CD4-positive, alpha-beta T cell treated with Interleukin-6 at 100 ng/mL for 8 hours (primary cell): ENCODE measurements around the gene B3GNT4.
"Not testable (repeated sequence)": the region's sequence is repeated elsewhere in the genome, so short reads cannot be mapped to it uniquely, and the experiment has no call there.

Source experiments
- DNase-seq: peaks from one replicate; pipeline ENCODE4 v3.0.0-alpha.2; 2020; ENCODE audit warnings: mixed read lengths, low spot score

The B3GNT4 gene

DNA sequence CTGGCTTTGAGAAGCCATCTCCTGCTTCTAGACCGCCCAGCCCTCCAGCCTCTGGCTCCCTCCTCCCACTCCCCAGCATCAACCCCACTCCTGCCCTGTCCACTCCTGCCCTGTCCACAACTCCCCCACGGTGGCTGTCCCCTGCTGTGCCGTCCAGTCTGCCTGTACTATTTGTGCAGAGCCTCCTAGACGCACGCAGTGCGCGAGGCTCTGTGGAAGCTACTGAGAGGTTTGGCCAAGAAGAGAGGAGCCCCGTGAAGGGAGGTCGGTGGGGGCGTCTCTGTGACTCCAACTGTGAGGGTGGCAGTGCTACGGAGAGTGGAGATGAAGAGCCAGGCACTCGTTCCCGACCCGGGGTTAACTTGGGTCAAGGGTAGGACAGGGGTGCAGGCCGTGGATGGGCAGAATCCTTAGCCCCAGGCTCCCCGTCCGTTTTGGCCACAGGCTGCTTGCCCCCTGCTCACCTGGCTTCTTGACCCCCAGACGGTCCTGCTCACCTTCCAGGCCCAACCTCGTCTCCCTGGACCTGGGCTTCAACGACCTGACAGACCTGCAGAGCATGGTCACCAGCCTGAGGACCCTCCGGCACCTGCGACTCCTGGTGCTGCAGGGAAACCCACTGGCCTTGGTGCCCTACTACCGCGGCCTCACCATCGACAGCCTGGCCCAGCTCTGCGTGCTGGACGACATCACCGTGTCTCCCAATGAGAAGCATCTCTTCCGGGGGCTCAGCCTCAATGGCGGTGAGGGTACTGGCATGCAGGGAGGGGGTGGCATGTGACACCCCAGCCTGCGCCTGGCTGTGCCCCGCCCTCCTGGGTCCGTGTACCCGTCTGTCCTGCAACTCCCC lies 13.7 kb upstream of the B3GNT4 start:
- no peak for DNase-seq

DNA sequence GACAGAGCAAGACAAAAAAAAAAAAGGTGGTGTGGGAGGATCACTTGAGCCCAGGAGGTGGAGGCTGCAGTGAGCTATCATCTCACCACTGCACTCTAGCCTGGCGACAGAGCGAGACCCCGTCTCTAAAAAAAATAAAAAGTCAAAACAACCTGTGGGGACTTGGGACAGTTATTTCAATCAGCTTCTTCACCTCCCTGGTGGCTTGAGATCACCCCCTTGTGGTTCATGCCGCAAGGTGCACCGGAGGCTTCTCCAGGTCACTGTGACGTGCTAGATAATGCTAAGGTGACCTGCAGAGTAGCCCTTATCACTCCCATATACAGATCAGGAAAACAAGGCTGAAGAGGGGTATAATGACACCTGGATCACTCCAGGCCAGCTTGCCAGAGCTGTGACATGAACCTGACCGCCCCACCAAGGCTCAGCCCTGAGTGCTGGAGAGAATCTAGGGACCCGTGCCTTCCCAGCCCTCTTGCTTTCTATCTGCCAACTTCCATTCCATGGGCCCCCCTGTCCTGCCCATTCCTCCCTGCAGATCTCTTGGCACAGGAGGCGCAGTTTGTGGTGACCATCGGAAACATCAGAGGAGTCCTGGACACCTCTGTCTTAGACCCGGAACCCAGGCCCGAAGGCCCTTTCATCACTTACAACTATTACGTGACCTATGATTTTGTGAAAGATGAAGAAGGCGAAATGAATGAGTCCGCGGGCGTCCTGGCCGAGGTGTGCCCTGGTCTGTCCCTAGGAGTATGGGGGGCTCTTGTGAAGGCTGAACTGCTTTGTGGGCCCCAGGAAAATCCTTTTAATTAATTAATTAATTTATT lies 12.5 kb upstream of the B3GNT4 start:
- DNase-seq: peak; percentile 55

DNA sequence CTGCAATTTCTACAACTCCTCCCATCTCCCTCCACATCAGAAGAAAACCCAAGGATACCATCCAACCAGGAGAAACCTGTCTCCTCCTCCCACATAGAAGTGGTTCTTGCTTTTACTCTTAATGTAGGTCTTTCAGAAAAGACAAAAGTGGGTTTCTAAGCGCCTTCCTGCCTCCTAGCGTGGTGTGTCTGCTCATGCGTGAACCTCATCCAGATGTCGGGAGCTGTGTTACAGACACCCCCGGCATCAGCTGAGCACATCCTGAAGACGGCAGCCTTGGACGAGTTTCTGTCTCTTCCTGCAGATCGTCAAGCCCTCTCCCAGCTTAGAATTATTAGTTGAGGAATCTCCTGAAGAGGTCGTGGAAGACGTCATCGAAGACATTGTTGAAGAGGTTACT lies 11.1 kb upstream of the B3GNT4 start:
- DNase-seq: no peak

DNA sequence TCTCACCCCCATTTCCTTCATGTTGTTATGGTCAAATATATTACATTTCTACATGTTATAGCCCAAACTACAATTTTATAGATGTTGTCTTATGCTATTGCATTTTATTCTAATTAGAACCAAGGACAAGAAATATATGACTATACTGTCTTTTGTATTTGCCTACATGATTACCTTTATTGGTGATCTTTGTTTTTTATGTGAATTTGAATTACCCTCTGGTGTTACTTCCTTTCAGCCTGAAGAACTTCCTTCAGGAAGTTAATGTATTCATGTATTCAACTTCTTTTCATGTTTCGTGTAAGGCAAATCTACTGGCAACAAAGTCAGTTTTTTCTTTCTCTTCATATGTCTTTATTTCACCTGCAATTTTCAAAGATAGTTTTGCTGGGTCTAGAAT lies 8.7 kb upstream of the B3GNT4 start:
- no peak for DNase-seq

DNA sequence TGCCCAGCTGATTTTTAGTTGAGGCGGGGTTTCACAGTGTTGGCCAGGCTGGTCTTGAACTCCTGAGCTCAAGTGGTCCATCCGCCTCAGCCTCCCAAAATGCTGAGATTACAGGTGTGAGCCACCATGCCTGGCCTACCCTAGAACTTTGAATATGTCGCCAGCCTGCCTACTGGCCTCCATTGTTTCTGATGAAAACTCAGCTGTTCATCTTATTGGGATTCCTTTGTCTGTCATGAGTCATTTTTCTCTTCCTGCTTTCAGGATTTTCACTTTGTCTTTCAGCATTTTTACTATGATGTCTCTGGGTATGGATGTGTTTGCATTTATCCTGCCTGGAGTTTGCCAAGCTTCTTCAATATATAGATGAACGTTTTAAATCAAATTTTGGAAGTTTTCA lies 8.1 kb upstream of the B3GNT4 start:
- no peak for DNase-seq

DNA sequence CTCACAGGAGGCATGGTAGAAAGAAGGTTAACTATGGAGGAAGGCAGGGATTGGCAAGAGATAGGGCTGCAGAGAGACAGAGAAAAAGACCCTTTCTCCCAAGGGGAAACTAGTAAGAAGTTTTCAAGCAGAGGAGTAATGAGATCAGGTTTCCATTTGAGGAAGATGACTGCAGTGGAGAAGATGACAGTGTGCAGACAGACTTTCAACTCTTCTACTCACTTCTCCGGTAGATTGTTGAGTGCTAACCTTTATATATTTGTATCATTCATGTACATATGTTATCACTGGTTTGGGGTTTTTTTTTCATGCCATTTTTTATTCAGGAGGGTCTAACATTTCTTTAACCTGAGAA lies 5.9 kb upstream of the B3GNT4 start:
- DNase-seq: no peak

DNA sequence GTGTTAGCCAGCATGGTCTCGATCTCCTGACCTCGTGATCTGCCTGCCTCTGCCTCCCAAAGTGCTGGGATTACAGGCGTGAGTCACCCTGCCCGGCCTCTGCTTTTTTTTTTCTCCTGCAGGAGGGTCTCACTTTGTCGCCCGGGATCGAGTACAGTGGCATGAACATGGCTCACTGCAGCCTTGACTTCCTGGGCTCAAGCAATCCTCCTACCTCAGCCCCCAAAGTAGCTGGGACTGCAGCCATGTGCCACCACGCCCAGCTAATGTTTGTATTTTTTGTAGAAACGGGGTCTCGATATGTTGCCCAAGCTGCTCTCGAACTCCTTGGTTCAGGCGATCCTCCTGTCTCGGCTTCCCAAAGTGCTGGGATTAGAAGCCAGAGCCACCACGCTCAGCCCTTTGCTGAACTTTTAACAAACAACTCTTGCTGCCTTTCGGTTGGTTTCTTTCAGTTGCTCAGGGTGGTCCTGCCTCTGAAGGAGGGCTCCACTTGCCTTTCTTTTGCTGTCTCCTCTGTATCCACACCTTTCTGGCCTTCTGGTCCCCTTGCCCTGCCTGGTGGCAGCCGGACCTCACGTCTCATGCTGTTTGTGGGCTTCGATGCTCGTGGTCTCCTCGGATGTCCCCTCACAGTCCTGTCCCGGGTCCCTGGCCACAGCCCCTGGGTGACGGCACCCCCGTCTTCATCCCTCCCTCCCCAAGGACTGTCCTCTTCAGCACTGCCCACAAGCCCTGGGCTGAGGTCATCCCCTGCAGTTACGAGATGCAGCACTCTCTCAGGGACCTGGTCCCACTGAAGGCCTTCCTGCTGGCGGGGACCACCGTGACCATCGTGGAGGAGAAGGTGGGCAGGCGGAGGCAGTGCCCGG lies 3.8 kb upstream of the B3GNT4 start:
- DNase-seq: no peak

DNA sequence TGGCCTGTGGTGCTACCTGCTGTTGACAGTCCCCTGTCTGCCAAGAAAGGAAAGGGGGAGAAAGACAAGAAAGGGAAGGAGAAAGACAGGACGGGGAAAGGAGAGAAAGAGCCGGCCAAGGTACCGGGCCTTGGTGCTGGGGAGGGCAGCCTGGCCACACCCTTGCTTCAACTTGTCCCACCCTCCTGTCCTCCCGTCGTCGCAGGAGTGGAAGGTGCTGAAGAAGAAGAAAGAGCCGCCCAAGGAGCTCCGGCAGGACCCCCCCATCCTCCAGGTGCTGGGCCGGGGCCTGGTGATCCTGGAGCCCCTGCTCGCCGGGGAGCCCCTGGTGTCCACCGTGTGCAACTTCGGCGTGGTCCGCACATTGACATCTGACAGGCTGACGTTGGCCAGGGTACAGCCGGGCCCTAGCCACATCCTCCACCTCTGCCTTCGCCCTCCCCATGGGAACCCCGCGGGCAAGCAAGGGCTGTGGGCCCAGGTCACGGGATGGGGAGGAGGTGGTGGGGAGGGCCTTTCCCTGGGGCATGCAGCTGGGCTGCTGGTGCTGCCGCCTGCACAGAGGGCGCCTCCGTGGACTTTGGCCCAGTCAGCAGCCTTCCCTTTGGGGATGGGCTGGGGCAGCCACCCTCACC lies 2.9 kb upstream of the B3GNT4 start:
- DNase-seq: no peak

DNA sequence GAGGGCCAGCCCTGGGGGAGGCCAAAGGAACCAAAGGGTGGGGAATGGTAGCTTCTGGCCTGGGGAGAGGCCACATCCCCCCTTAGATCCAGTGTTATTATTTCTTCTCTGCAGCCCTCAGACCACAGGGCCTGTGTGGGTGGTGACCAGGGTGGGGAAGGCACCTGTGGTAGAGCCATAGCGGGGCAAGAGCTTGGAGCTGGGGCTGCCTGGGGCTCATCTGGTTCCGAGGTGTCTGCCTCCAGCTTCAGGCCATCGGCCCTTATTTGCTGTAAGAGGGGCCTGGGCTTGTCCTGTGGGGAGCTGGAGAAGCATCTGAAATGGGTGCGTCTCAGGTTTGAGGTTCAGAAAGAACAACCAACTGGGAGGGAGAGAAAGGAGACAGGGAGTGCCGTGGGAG lies 2.1 kb upstream of the B3GNT4 start:
- DNase-seq: no peak

DNA sequence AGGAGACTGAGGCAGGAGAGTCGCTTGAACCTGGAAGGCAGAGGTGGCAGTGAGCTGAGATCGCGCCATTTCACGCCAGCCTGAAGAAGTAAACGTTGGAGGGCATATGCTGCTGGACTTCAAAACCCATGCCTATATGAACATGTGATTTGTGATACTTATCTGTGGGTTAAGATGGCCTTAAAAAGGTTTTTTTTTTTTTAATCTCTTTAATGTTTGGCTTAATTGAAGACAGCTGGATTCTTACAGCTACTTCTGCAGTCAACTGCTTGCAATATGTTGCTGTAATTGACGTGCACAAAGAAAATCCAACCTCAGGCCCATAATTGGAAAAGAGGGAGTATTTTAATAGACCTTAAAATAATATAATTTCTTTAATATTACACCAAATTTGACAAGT lies 1.5 kb upstream of the B3GNT4 start:
- DNase-seq: no peak

DNA sequence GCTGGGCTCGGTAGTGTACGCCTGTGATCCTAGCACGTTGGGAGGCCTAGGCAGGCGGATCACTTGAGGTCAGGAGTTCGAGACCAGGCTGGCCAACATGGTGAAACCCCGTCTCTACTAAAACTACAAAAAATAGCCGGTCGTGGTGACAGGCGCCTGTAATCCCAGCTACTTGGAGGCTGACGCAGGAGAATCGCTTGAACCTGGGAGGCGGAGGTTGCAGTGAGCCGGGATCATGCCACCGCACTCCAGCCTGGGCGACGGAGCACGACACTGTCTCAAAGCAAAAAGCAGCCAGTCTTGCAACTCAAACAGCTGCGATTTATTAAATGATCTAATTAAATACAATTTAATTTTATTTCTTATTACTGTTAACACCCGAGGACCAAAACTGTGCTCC lies 698 bp upstream of the B3GNT4 start:
- DNase-seq: not testable (repeated sequence)

DNA sequence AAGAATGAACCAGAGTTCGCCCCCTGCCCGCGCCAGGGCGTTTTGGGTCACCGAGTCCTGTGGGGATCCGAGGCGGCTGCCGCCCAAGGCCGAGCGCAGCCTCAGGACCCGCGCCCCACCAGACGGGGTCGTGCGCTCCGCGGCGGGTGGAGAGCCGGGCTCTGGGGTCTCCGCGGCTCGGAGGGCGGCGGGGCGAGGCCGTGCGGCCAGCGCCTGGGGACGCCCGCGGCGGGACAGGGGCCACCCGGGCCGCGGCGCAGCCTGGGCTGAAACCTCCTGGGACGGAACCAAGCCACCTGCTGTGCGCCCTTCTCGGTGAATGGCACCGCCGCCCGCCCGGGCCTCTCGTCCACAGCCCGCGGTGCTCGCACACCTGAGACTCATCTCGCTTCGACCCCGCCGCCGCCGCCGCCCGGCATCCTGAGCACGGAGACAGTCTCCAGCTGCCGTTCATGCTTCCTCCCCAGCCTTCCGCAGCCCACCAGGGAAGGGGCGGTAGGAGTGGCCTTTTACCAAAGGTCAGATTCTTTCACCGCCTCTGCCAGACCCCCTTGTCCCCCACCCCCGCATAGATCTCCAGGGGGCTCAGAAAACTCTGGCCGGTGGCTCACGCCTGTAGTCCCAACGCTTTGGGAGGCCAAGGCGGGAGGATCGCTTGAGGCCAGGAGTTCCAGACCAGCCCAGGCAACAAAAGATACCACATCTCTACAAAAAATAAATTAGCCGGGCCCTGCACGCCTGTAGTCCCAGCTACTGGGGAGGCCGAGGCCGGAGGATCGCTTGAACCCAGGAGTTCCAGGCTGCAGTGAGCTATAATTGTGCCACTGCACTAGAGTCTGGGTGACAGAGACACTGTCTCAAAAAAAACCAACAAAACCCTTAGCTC lies 901 bp downstream of the B3GNT4 start:
- no peak for DNase-seq

DNA sequence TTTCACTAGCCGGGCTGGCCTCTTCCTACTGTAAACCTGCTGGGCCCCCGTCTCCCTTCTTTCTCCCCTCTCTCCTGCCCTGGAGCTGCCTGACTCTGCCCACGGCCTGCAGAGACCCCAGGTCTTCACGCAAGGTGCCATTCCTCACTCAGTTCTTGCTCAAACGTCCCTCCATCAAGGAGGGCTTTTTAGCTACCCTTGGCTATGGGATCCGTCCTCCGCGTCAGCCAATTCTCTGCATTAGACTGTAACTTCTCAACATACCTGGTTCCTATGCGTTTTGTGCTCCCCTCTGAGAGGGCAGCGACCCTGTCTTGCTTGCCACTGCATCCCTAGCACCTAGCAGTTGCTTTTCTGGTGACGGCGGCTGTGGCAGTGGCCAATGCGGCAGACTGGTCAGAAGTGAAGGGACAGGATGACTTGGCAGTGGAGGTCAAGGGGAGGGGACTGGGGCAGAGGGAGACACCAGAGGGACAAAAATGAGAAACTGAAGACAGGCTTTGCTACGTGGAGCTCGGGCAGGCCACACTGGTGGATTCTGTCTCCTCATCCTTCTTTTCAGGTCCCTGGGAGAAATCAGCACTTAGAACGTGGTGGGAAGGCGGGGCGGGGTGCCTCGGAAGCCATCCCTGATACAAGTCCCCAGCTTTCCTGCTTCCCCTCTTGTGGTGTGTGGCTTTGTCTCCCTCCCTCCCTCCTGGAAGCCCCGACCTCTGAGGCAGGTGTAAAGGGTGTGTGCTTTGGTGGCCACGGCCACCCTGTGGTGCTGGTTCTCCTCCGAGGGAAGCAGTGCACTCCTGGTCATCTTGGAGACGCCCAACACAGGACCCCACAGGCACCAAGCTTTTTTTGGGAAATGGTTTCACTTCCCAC lies 1.8 kb downstream of the B3GNT4 start:
- no peak for DNase-seq

DNA sequence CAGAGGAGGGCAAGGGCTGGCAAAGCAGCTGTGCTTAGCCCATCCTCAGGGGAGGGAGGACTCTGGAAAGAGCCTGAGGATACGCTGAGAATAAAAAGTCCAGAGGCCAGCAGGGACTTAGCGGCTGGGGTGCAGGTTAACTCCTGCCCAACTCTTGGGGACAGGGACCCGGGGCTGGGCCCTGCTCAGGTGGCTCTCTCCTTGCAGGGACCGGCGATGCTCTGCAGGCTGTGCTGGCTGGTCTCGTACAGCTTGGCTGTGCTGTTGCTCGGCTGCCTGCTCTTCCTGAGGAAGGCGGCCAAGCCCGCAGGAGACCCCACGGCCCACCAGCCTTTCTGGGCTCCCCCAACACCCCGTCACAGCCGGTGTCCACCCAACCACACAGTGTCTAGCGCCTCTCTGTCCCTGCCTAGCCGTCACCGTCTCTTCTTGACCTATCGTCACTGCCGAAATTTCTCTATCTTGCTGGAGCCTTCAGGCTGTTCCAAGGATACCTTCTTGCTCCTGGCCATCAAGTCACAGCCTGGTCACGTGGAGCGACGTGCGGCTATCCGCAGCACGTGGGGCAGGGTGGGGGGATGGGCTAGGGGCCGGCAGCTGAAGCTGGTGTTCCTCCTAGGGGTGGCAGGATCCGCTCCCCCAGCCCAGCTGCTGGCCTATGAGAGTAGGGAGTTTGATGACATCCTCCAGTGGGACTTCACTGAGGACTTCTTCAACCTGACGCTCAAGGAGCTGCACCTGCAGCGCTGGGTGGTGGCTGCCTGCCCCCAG lies 2.8 kb downstream of the B3GNT4 start:
- DNase-seq: no peak

DNA sequence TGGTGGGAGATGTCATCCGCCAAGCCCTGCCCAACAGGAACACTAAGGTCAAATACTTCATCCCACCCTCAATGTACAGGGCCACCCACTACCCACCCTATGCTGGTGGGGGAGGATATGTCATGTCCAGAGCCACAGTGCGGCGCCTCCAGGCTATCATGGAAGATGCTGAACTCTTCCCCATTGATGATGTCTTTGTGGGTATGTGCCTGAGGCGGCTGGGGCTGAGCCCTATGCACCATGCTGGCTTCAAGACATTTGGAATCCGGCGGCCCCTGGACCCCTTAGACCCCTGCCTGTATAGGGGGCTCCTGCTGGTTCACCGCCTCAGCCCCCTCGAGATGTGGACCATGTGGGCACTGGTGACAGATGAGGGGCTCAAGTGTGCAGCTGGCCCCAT lies 3.5 kb downstream of the B3GNT4 start:
- DNase-seq: no peak

DNA sequence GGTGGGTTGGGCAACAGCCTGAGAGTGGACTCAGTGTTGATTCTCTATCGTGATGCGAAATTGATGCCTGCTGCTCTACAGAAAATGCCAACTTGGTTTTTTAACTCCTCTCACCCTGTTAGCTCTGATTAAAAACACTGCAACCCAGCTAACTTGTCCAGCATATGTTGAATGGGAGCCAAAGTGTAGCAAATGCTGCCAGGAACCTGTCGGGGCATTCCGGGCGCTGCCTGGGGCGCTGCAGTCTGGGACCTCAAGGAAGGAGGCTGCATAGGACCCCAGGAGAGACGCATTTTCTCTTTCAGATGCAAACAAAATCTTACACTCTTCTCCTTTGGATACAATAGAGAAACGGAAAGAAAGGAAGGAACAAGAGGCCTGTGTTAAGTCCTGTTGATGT lies 3.9 kb downstream of the B3GNT4 start:
- no peak for DNase-seq

DNA sequence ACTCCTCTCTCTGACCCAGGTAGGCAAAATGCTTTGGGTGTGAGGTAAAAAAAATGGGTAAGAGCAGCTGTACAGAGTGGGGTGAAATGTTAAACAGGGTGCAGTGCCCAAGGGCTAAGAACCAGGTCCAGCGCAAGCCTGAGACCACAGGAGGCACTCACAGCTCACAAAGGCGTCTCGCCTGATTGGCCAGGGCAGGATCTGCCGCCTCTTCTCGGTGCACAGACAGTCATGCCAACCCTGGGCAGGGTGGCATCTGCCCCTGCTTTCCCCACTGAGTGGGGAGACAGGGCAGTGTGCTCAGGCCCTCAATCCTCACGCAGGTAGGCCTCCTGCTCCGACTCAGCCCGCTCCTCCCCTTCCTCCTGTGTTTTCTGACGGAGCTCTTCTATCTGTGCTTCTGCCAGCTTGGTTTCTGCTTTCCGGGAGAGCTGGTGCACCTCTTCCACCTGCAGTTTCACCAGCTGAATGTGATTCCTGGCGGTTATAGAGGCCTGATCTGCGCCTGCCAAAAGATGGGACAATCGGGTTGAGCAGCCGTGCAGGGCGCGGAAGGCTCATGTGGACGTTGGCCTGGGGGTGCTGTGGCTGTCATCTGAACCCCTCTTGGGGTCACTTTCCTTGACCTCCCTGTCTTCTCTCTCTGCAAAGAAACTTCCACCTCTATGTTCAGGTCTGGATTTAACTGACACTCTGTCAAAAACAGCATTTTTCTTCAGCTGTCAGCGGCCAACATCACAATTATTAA lies 4.7 kb downstream of the B3GNT4 start:
- no peak for DNase-seq

DNA sequence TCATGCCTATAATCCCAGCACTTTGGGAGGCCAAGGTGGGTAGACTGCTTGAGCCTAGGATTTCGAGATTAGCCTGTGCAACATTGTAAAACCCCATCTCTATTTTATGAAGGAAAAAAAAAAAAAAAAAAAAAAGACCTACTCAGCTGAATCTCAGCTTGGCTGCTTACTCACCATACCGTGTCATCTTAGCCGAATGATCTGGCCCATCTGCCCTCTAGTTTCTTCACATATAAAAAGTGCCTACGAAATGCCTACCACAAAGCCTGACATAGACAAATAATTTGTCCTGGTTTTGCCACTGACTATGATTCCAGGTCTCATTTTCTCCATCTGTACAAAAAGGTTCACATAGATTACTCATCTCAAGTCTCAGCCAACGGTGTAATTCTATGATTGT lies 12.3 kb downstream of the B3GNT4 start:
- DNase-seq: no peak

DNA sequence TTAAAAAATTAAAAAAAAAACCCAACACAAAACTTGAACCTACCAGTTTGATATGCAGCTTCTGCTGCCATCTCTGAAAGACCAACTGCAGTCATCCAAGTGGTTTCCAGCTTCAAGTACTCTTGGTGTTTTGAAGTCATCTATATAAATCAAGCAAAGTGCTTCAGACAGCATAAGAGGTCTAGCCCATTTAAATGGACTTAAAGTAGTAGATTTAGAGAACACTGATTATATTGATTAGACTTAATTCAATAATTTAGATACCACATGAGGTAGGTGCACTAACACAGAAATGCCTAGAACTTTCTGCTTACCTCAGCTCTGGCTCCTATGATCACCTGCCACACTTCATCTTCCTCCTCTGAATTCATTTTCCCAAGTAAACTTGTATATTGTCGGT lies 12.9 kb downstream of the B3GNT4 start:
- DNase-seq: no peak
